Nephron progenitor cell (in vitro differentiated cells): Measurements from ENCODE around the gene CDCP2.
"Not testable (repeated sequence)": the region's sequence is repeated elsewhere in the genome, so short reads cannot be mapped to it uniquely, and the experiment has no call there.

Source experiments
- DNase-seq: peaks from one replicate; pipeline ENCODE4 v3.0.0; 2021
- H3K27ac Mint-ChIP-seq: 2 replicates; pipeline ENCODE4 v1.8.0; 2021; ENCODE audit warnings: mild to moderate bottlenecking, moderate library complexity, mixed read lengths
- H3K27me3 Mint-ChIP-seq: 2 replicates; pipeline ENCODE4 v1.8.0; 2021; ENCODE audit warnings: mild to moderate bottlenecking, low read depth, mixed read lengths; ENCODE audit not compliant: poor library complexity
- H3K36me3 Mint-ChIP-seq: 2 replicates; pipeline ENCODE4 v1.8.0; 2021; ENCODE audit warnings: low read depth, mixed read lengths
- H3K4me1 Mint-ChIP-seq: 2 replicates; pipeline ENCODE4 v1.8.0; 2021; ENCODE audit warnings: mixed read lengths
- H3K4me3 Mint-ChIP-seq: 2 replicates; pipeline ENCODE4 v1.8.0; 2021; ENCODE audit warnings: mild to moderate bottlenecking, moderate library complexity, mixed read lengths
- H3K9me3 Mint-ChIP-seq: 2 replicates; pipeline ENCODE4 v1.8.0; 2021; ENCODE audit warnings: mild to moderate bottlenecking, moderate library complexity, mixed read lengths
- TF ChIP-seq, protein P1 (sequence below): fragments of 200-600 bp; sonication (generic); IDR thresholded peaks from 2 replicates; pipeline ENCODE4 v1.5.0; 2021; ENCODE audit warnings: antibody characterized with exemption

CDCP2 gene

GRCh38 chr1:54096877-54097240 is 55.9 kb downstream of the CDCP2 start:
- no peak overlapping the region for H3K4me3 Mint-ChIP-seq
- H3K9me3 Mint-ChIP-seq: no peaks in the 10 kb centered on the region
- no peaks in the 10 kb centered on the region for H3K36me3 Mint-ChIP-seq
- peak overlapping the region; percentile 92 for H3K27ac Mint-ChIP-seq
- no peak for DNase-seq
- TF ChIP-seq, protein P1, sequence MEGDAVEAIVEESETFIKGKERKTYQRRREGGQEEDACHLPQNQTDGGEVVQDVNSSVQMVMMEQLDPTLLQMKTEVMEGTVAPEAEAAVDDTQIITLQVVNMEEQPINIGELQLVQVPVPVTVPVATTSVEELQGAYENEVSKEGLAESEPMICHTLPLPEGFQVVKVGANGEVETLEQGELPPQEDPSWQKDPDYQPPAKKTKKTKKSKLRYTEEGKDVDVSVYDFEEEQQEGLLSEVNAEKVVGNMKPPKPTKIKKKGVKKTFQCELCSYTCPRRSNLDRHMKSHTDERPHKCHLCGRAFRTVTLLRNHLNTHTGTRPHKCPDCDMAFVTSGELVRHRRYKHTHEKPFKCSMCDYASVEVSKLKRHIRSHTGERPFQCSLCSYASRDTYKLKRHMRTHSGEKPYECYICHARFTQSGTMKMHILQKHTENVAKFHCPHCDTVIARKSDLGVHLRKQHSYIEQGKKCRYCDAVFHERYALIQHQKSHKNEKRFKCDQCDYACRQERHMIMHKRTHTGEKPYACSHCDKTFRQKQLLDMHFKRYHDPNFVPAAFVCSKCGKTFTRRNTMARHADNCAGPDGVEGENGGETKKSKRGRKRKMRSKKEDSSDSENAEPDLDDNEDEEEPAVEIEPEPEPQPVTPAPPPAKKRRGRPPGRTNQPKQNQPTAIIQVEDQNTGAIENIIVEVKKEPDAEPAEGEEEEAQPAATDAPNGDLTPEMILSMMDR: no peak
- peaks cover 24% of the 10 kb centered on the region for H3K4me1 Mint-ChIP-seq
- H3K27me3 Mint-ChIP-seq: no peaks in the 10 kb centered on the region

DNA sequence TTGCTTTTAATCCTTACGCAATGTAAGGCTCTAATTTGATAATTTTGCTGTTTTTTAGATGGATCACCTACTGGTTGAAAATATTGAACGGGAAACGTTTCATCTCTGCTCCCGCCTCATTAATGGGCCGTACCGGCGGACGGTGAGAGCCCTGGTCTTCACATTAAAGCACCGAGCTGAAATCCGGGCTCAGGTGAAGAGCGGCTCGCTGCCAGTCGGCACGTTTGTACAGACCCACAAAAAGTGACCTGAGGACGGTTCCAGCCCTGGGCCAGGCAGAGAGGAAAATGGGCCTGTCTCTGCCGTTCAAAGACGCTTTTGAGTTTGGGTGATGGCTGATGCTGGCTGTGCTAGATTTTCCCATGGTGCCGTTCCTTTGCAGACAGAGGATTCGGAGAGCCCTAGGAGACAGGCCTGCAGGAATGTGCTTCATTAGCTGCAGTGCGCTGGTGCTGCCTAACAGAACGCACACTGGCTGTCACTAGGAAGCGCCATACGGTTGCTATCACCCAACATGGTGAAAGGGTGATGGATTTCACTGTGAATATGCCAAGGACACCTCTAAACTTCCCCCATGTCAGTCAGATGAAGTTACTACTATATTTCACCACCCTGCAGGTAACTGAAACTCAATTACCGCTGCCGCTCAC is 56.4 kb downstream of the CDCP2 start:
- Mint-ChIP-seq H3K36me3 (no peaks in the 10 kb centered on the region), H3K4me3 (no peak overlapping the region), H3K4me1 (peaks cover 24% of the 10 kb centered on the region), H3K9me3 (no peaks in the 10 kb centered on the region), H3K27me3 (no peaks in the 10 kb centered on the region), H3K27ac (peak overlapping the region; percentile 92)
- TF ChIP-seq, protein P1: no peak
- no peak for DNase-seq

DNA sequence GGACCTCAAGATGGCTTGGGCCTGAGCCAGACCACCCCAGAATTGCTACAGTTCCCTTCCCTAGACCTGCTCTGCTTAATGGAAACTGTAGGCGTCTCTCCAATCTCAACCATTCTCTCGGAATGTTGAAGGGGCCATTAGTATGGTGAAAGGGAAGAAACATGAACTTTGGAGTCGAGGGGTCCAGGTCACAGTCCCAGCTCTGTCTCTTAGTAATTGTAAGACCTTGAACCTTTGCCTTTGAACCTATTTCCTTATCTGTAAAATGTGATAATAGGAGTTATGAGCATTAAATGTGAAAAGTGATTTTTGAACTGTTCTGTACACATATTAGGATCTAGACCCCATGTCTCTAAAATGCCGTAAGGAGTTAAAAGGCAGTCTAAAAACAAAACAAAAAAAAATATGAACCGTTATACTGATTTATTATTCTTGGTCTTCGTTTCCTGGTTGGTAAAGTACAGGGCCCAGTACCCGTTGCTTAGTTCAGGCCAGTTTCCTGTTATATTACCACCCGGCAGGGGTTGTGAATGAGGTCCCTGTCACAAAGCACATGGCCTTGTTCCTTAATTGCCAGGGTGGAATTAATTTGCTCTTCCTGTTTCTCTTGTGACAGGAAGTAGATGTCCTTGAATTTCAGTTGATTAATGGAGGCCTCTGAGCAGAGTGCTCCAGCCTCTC is 57.1 kb downstream of the CDCP2 start:
- Mint-ChIP-seq H3K36me3 (no peaks in the 10 kb centered on the region), H3K4me3 (no peak overlapping the region), H3K27ac (peak overlapping the region; percentile 39), H3K9me3 (no peaks in the 10 kb centered on the region), H3K4me1 (peaks cover 24% of the 10 kb centered on the region), H3K27me3 (no peaks in the 10 kb centered on the region)
- DNase-seq: no peak
- TF ChIP-seq, protein P1: no peak

DNA sequence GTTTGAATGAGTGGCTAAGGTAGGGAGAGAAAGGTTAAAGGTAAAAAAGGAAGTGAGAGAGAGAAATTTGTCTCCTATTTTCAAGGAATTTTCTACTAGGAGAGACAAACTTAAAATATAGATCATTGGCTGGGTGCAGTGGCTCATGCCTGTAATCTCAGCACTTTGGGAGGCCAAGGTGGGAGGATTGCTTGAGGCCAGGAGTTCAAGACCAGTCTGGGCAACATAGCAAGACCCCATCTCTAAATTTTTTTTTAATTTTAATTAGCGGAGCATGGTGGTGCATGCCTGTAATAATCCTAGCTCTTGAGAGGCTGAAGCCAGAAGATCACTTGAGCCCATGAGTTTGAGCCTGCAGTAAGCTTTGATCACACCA is 58.1 kb downstream of the CDCP2 start:
- not testable (repeated sequence) for H3K27ac Mint-ChIP-seq, DNase-seq, H3K27me3 Mint-ChIP-seq, H3K36me3 Mint-ChIP-seq, H3K4me3 Mint-ChIP-seq, H3K9me3 Mint-ChIP-seq
- peaks cover 24% of the 10 kb centered on the region for H3K4me1 Mint-ChIP-seq

DNA sequence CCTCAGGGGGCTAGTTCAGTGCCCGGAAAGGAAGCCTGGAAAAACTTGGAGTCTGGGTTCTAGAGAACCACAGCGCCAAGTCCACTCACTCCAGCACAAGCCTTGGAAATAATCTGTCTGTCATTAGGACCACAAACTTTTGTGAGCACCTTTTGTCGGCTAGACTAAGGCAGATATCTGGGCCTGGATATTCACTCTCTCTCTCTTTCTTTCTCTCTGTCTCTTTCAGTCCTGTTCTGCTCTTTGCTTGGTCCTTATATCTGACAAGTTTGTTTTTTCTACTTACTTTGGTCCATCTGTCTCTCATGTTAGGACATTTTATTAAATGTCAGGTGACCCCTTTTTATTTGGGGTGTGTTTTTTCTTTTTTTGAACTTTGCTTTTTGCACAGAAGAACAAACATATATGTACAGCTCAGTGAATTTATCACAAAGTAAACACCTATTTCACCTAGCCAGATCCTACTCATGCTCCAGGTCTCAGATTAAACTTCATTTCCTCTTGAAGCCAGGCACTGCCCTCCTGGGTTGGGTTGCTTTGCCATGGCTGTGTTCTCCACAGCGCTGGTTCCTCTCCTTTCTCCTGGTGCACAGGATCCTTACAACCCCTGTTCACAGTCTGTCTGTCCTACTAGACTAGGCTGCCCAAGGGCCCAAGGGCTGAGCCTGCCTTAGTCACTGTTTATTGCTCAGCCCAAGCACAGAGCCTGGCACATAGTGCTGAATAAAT is 58.6 kb downstream of the CDCP2 start:
- TF ChIP-seq, protein P1: no peak
- H3K36me3 Mint-ChIP-seq: no peaks in the 10 kb centered on the region
- no peak overlapping the region for H3K4me3 Mint-ChIP-seq
- DNase-seq: no peak
- peaks cover 24% of the 10 kb centered on the region for H3K4me1 Mint-ChIP-seq
- H3K9me3 Mint-ChIP-seq: no peaks in the 10 kb centered on the region
- no peak overlapping the region for H3K27ac Mint-ChIP-seq
- H3K27me3 Mint-ChIP-seq: no peaks in the 10 kb centered on the region

- H3K27ac Mint-ChIP-seq: no peak overlapping the region
Observed at GRCh38 chr1:54091666-54092065, 61.1 kb downstream of the CDCP2 start.

More at GRCh38 chr1:54091666-54092065, 61.1 kb downstream of the CDCP2 start:
- Mint-ChIP-seq H3K9me3 (no peaks in the 10 kb centered on the region), H3K36me3 (no peaks in the 10 kb centered on the region), H3K4me1 (peaks cover 17% of the 10 kb centered on the region), H3K27me3 (no peaks in the 10 kb centered on the region), H3K4me3 (no peak overlapping the region)
- TF ChIP-seq, protein P1: no peak
- no peak for DNase-seq
